GM12892 (cell line): ENCODE data around the gene NYAP2.

Experiments used
- POLR2A ChIP-seq: IDR thresholded peaks from 2 replicates; pipeline ENCODE4 v1.6.1; 2011; ENCODE audit warnings: low read depth, low read length, control low read depth
- POLR2AphosphoS5 ChIP-seq: IDR thresholded peaks from 2 replicates; pipeline ENCODE4 v1.6.1; 2011; ENCODE audit warnings: low read depth, low read length, control low read depth
- TAF1 ChIP-seq: IDR thresholded peaks from 2 replicates; pipeline ENCODE4 v1.6.1; 2011; ENCODE audit warnings: low read depth, mild to moderate bottlenecking, control low read depth, low read length, borderline replicate concordance

DNA sequence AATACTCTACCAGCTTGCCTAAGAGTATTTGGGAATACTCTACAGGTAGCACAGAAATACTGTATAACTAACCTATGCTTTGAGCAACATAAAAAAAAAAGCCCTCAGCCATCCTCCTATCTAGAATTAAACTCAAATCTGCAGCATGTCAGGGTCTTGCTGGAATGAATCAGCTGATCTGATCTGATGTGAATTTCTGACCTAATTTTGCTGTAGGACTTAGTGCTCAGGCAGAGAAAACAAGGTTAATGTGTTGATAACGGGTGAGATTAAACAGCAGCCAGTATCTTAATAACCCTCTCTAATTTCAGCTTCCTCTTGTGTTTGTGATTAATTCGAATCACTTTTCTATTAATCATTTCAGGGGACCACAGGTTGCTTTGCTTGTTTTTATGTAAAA lies 16.3 kb downstream of the NYAP2 start:
- TF ChIP-seq POLR2A (no peak), TAF1 (no peak), POLR2AphosphoS5 (no peak)
